ENCODE measurements around the gene SOWAHA.

The SOWAHA gene

DNA sequence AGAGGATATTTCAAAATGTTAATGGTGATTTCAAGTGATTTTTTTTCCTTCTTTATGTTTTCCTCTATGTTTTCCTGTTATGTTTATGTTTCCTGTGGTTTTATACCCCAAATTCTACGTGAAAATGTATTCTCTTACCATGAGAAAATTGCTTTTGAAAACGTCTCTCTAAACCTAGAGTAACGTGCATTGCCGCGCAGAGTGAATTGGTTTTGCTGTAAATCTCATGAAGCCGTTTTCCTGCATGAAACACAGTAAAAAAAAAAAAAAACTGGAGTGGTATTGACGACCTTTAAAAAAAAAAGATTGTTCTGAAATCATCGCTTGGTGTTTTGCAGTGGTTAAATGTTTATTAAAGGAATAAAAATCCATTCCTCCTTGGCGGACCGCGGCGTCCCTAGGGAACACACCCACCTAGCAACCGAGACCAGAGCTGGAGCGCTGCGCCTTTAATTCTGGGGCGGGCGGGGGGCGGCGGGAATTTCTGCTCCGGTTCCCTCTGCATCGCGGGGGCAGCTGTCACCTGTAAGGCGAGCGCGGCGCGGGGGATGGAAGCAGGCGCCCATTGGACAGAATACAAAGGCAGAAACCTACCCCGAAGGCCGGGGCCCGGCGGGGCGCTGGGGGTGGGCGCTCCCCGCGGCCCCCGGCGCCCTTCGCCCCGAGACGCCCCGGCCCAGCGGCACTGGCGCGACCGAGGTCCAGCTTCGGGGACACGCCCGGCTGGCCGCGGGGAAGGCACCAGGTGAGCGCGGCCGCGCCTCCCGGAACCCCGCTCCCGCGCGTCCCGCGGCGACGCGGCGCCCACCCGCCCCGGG lies at the start of gene SOWAHA:
TSS of gene SOWAHA (plus strand) at position 522 of the 818 bp plus-strand sequence. CDS start 320 bp downstream, outside the sequence.
- no peak for DNase-seq (ENCODE audit: low read depth in 2 of 2)

DNA sequence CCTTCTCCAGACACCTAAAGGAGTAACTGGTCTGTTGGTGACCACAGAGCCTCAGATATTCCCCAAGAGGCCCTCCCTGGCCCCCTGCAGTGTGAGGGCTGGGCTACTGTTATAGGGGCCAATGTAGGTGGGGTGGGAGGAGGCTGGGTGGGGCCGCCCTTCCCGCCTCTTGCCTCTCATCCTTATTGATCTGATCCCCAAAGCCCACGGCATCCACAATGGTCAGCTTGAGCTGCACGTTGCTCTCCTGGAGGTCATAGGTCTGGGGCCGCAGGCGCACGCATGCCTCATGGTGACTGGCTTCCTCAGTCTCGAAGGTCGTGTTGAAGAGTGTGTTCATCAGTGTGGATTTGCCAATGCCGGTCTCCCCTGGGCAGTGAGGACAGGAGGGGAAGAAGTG lies 49.1 kb upstream of the SOWAHA start:
- DNase-seq (ENCODE audit: low read depth in 2 of 2), result no peak

- no peak for DNase-seq (ENCODE audit: low read depth in 2 of 2)
Measured at GRCh38 chr5:132764671-132765238, 48.3 kb upstream of the SOWAHA start.

DNA sequence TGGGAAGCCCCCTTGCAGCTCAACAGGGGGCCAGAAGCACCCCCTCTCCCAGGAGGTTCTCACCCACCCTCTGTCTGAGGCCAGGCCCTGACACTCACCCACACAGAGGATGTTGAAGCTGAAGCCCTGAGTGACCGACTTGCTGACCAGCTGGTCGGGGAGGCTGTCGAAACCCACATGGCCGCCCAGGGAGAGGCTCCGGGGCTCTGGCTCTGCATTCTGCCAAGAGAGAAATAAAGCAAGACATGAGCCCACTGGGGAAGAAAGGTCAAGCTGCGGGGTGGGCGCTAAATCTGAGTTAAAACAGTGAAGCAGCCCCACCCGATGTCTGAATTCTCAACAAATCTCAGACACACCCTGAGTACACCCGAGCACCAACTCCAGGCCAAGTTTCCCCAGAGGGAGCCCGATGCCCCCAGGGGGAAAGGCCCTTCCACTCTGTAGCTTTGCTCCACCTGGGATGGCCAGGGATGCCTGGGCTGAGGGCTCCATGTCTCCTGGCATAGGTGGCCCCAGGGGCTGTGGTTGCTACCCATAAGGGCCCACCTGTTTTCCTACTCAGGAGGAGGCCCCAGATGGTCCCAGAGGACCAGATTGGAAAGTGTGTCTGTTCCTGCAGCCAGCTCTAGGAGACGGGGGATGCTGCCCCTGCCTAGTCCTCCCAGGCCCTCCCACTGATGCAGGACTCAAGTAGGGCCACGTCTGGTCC lies 47.6 kb upstream of the SOWAHA start:
- no peak for DNase-seq (ENCODE audit: low read depth in 2 of 2)

DNA sequence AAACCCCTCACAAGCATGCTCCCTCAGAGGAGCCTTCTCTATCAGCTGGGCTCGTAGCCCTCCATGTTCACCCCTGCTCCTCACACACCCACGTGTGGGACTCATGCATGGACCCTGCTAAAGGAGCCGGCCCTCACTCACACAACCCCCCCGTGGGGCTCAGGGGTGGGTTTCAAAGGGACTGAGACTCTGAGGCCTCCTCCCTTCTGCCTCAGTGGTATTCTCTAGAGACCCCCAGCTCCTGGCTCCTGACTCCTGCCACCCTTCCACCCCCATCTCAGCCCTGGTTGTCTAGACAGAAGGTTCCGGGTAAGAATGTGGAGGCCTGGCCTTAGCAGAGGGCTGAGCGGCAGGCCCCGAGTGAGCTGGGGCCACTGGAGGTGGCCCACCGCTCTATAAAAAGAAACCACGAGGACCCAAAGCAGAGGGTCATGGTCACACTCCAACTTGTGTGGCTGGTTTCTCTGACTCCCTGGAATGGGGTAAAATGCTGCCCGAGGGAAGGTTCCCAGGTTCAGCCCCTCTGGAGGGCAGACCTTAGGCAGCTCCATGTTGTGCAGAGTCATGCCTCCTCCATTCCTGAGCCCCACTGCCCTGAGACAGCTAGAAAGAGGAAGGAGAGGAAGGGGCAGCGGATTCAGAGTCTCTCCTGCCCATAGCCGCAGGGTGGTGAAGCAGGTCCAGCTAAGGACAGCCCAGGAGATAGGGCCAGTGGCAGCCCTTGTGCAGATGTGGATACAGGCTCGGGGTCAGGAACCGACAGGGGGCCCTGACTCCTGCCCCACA lies 46.9 kb upstream of the SOWAHA start:
- no peak for DNase-seq (ENCODE audit: low read depth in 2 of 2)

GRCh38 chr5:132766806-132767055 lies 46.4 kb upstream of the SOWAHA start:
- DNase-seq (ENCODE audit: low read depth in 2 of 2), result no peak

DNA sequence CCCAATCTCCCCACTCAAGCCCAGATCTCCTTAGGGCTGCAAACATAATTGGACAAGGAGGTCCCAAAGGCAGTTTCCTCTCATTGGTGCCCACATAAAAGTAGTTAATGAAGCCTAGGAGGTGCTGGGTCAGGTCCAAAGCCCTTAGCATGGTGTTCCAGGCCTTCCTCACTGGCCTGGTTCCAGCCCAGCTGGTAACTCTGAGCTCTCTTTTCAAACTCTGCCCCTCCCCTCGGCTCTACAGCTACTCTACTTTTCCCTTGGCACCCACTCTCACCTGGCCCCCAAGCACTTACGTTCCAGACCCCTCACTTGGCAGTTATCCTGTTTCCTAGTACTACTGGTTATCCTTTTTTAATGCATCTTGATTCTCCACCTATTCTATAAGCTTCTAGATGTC lies 46.0 kb upstream of the SOWAHA start:
- DNase-seq (ENCODE audit: low read depth in 2 of 2), result no peak

GRCh38 chr5:132768485-132768868 lies 44.6 kb upstream of the SOWAHA start:
- no peak for DNase-seq (ENCODE audit: low read depth in 2 of 2)

DNA sequence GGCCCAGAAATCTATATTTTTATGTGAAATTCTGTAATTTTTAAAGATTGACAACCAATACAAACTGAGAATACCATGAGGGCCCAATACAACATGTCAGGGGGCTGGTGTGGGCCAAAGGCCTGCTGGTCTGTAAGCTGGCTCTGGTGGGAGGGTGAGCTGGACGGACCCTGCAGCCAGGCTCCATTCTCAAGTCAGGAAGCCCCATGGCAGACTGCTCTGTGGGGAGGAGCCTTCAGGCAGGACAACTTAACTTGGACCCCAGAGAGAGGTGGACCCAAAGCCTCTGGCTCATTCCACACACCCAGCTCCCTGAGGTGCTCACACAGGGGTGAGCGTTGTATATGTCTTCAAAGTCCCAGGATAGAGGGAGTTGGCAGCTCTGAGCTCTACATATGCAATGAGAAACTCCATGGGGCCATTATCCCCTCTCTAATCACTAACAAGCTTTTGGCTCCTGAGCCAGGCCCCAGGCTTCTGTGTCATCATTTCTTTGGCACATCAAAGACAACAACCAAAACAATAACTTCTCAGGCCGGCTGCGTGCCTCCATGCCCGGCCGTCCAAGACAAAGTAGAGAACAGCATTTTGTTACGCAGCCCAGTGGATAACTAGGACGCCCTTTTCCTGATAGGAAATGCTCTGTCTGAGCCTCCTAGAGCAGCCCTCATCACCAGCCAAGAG lies 42.5 kb upstream of the SOWAHA start:
- no peak for DNase-seq (ENCODE audit: low read depth in 2 of 2)

GRCh38 chr5:132771503-132771998 lies 41.6 kb upstream of the SOWAHA start:
- DNase-seq (ENCODE audit: low read depth in 2 of 2), result no peak

- DNase-seq (ENCODE audit: low read depth in 2 of 2), result no peak
Measured at GRCh38 chr5:132772291-132773070, 40.6 kb upstream of the SOWAHA start.

DNA sequence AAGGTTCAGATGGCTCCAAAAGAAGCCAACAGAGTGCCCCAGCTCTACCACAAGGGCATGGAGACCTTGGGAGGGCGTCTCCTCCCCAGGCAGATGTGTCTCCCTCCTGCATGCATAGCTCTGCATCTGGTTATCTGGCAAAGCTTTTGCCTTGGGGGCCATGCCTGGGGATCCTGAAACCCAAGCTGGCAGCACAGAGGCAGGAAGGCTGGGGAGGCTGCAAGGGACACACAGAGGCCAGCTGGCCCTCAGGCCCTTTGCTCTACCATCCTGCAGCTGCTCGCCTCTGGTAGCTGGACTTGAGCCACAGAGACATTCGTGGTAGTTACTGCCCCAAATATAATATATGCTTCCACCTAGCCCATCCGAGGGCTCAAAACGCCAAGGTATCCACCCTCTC lies 40.0 kb upstream of the SOWAHA start:
- DNase-seq (ENCODE audit: low read depth in 2 of 2), result no peak

GRCh38 chr5:132773601-132774355 lies 39.3 kb upstream of the SOWAHA start:
- no peak for DNase-seq (ENCODE audit: low read depth in 2 of 2)

DNA sequence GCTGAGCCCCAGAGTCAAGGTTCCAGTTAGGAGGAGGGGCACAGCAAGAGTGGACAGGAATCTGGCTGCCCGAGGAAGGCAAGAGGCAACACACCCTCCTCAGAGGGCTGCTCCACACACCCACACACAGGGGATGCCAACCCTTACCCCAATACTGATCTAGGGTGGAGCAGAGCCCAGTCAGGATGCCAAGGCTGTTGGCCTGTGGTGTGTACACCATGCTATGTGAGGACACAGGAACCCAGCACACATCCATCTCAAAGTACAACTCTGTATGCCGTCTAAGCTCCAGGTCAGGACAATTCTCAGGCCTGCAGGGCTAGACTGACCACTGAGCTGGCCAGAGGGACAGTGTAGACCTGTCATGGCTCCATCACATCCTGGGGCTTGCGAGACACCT lies 38.7 kb upstream of the SOWAHA start:
- no peak for DNase-seq (ENCODE audit: low read depth in 2 of 2)

GRCh38 chr5:132774896-132775295 lies 38.2 kb upstream of the SOWAHA start:
- DNase-seq (ENCODE audit: low read depth in 2 of 2), result no peak

- no peak for DNase-seq (ENCODE audit: low read depth in 2 of 2)
Measured at GRCh38 chr5:132775476-132775961, 37.6 kb upstream of the SOWAHA start.

DNA sequence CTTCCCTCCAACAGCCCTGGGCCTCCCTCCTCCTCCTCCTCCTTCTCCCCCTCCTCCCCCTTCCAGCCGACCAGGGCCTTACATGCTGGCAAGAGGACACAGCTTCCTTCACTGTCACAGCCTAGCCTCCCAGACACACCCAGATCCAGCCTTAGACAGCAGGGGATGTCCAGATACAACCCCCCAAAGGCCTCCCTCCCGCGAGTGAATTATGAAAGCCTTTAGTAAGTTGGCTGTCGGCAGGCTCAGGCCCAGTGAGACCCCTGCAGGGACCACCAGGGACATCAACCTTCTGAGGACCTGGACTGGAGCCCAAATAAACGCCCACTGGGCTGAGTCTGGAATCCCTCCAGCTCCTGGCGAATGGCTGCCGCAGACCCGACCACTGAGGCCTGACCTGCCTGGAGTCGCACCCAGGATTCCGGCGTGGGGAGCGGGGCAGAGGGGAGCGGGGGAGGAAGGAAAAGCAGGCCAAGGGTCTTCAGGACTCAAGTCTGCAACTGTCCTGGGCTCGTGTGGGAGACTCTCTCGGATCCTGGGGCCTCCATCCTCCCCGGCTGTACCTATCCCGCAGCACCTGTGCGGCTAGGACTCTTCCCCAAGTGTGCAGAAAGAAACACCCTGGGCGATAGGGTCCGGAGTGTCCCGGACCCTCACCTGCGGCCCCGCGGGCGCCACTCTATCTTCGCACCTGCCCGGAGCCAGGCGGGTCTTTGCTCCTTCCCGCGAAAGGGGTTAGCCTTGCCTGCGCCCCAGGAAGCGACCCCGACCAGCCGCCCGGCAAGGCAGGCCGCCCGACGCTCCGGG lies 36.8 kb upstream of the SOWAHA start:
- no peak for DNase-seq (ENCODE audit: low read depth in 2 of 2)

GRCh38 chr5:132776938-132777208 lies 36.2 kb upstream of the SOWAHA start:
- no peak for DNase-seq (ENCODE audit: low read depth in 2 of 2)

Measured in fibroblast of skin of left quadriceps (primary cell).